GM18867 (cell line): ENCODE data around the gene TPM3.
A peak's percentile ranks its signal among the peaks of the same experiment; 100 is the strongest.
"Not testable (repeated sequence)": the region's sequence is repeated elsewhere in the genome, so short reads cannot be mapped to it uniquely, and the experiment has no call there.

Experiments used
- ATAC-seq: cut with Tn5 transposase; IDR thresholded peaks from one replicate; pipeline ENCODE4 v1.9.1; 2021; ENCODE audit warnings: mild to moderate bottlenecking, moderate library complexity; ENCODE audit not compliant: unreplicated experiment

The TPM3 gene

DNA sequence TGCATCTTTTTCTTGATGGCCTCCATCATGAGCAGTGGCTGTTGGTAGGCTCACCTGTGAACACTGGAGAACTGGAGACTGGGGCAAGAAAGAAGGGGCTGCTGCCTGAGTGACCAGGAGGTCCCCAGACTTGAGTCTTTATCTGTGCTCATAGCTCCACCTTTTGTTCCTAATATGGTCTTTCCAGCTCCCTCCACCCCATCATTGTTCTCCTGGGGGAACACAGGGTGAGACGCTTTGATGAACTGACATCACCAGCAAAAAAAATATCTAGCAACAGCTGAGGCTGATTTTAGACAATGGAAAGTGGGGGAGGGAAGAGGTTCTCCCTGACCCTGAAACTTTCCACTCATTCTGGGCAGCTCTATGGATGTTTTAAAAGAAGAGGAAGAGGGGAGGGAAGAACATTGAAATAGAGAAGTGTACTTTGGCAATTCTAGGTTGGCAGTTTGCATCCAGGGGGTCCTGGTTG is at the start of gene TPM3:
Gene TPM3 (minus strand): TSS at position 111 of the 472 bp plus-strand sequence. CDS start 82 bp downstream, at position 29.
- ATAC-seq: no peak

GRCh38 chr1:154240294-154240833 is 48.5 kb upstream of the TPM3 start:
- ATAC-seq: no peak

DNA sequence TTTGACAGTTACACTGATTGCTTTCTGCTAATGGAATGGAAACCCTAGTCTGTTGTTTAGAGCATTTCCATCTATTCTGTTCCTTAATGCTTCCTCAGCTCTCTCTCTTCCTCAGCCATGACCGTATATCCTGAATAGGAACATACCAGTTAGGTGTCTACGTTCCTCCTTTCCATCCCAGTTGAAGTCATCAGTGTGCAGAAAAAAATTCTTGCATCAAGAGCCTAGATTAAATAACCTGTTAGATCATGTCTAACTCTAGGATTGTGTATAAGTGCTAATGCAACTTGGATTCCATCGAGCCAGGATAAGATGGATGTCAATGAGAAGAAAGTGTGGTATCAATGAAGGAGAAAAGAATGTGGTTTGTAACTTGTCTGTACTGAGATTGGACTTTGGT is 47.6 kb upstream of the TPM3 start:
- ATAC-seq: no peak

DNA sequence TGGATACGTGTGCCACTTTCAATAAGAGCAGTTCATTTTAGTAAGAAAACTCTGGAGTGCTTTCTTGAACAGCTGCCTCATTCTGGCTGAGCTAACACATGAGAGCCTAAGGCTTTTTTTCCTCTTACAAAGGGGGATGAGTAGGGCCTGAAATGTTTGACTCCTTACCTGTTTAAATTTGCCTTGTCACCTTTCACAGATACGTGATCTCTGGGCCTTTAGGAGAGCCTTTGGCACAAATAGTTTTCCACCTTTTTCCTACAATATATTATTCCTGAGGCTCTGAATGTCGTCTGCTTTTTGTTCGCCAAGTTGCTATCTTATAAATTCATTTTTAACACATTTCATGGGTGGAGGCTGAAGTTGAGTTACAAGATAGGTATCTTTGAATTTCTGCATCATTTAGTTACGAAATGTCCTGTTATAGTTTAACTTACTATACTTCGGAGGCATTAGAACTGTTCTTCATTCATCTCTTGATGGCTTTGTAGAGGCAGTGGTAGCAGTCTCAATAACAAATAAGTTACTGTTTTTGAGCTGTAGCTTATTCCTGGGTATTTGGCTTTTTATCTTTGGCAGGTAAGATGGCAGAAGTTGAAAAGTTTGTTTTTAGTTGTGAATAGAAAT is 46.1 kb upstream of the TPM3 start:
- ATAC-seq: no peak

GRCh38 chr1:154237435-154237834 is 45.5 kb upstream of the TPM3 start:
- ATAC-seq: no peak

DNA sequence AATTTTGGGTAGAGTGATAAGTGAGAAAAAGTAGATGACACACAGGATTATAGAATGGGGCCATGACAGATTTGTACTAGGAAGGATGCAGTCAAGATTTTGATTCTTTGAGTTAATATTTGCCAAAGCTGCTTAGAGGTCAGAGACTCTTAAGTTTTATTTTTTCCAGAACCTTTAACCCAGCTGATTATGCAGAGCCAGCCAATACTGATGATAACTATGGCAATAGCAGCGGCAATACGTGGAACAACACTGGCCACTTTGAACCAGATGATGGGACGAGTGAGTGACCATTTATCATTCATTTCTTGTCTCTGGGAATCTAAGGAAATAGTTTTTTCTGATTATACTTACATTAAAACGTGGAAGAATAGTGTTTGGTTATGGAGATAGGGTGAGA is 45.0 kb upstream of the TPM3 start:
- ATAC-seq: no peak

DNA sequence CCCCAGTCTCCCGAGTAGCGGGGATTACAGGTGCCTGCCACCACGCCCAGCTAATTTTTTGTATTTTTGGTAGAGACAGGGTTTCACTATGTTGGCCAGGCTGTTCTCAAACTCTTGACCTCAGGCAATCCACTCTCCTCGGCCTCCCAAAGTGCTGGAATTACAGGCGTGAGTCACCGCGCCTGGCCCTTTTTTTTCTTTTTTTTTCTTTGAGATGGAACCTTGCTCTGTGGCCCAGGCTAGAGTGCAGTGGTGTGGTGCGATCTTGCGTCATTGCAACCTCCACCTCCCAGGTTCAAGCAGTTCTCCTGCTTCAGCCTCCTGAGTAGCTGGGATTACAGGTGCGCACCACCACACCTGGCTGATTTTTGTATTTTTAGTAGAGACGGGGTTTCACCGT is 41.2 kb upstream of the TPM3 start:
- ATAC-seq: not testable (repeated sequence)

GRCh38 chr1:154231112-154231511 is 39.2 kb upstream of the TPM3 start:
- ATAC-seq: not testable (repeated sequence)

DNA sequence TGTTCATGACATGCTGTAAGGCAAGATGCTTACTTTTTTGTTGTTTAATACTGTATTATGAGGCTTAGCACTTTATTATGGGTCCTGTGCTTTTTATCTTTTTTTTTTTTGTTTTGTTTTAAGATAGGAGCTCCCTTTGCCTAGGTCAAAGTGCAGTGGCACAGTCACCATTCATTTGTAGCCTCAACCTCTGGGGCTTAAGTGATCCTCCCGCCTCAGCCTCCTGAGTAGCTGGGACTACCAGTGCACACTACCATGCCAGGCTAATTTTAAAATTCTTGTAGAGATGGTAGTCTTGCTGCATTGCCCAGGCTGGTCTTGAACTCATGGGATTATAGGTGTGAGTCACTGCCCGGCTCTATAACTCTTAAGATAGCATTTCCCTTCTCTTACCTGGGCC is 33.5 kb upstream of the TPM3 start:
- no peak for ATAC-seq

DNA sequence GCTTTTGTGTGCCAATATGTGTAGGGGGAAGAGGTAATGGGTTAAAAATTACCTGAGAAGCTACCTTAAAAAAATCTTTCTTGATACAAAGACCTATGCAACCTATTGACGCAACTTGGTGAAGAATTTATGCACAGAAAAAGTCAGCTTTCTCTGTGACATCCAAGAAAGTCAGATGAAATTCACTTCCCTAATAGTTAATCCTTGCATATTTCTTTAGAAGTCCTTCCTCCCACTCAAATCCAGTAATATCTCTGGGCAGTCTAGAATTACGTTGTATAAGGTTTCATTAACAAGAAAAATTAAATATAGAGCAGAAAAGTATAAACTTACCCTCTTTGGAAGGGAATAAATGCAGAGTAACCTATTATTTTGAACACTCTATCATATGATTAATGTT is 31.7 kb upstream of the TPM3 start:
- ATAC-seq: no peak

DNA sequence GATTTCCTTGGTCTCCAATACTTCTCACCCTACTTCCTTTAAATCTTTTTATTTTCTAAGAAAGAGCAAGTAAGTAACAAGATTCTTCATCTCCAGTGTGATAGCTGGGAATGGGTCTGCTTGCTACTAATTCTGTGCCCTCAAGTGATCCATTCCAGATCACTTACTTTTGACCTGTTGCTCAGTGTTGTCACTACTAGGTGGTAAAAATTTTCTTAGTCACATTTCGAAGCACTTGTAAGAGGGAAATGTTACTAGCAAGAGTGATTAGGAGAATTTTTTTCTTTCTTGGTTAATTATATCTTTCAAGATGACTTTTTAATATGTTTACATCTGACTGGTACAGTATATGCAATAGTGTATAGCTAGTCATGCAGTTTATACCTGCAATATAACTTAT is 31.0 kb upstream of the TPM3 start:
- no peak for ATAC-seq

GRCh38 chr1:154222518-154222917 is 30.6 kb upstream of the TPM3 start:
- ATAC-seq: no peak

DNA sequence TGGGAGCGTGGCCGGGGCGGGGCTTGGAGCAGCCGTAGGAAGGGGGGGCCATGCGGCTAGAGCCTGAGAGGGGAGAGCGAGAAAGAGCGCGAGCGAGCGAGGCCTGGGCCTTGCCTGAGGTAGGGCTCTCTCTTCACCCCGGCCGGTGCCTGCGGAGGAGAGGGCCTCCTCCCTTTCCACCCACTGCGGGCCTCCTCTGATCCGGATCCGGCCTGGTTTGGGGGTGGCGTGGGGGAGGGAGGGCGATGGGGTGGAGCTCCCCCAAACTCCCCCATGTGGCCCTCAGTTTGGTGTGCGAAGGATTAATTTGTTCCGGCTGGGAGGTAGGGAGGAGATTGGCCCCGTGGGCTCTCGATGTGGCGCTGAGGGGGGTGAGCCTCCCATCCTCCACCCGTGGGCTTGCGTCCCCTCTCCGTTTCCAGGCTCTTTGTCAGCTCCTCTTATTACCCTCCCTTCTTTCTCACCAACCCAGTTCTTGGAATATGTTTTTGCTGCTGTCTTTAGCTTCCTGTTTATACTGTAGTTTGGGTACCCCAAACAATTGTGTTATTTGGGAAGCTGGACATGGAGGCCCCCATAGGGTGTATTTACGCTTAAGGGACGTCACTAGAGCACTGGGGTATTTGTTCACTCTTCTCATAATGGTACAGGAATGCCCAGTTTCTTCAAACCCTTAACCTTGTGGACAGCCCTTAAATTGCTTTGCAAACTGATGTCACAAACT is 29.5 kb upstream of the TPM3 start:
- ATAC-seq: peak; percentile 28

DNA sequence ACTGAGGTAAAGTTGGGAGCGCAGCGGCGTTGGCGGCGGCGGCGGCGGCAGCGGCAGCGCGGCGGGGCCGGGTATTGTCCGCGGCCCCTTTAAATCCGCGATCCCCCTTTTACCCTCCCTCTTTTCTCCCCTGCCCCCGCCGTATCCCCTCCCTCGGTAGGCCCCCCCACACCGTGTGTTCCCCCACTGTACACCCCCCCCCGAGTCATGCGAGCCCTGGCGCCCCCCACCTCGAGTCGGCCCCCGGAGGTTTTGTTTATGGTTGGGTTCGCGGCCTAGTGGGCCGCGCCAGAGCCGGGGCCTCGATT is 29.0 kb upstream of the TPM3 start:
- no peak for ATAC-seq

DNA sequence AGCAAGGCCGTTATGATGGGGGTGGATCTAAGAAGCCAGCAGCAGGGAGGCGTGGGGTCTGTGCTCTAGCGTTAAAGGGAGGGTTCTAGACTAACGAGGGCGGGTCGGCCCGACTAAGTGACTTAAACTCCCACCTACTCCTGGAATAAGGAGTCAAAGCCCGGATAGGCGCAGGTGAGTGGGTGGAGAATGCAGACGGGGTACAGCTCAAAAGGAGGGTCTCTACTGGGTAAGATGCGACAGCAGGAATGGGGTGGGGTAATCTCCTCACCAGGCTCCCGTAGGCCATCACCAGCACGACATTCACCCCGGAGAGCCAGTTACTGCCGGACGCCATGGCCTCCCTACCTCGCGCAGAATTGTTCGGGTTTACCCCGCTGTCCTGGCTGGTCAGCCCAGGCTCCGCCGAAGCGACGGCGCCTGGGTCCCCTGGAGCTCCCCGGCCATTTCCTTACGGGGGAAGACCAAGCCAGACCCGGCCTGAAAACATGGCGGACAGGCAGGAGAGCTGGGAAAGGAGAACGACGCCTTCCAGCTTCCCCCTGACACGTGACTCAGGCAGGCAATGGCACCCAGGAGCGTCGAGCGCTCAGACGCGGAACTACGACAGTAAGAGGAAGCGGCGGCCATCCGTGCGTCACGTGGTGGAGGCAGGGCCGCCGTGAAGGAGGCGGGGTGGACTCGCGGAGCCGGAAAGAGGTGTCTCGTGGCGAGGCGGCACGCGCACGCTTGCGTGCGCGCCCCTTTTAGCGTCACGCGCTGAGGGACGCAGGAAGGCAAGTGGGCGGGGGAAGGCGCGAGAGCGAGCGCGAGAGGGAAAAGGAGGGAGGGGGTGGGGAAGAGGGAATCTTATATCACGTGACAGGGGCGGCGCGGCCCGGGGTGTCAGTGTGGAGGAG is 28.4 kb upstream of the TPM3 start, which contains the start of gene UBAP2L:
Gene UBAP2L (plus strand): TSS at position 885 of the 899 bp plus-strand sequence. CDS start 4,169 bp downstream, outside the sequence.
- ATAC-seq: peak; percentile 87

GRCh38 chr1:154219541-154219940 is 27.6 kb upstream of the TPM3 start:
- ATAC-seq: no peak

- ATAC-seq: no peak
These were observed 26.6 kb upstream of the TPM3 start for GRCh38 chr1:154218545-154218944.

- ATAC-seq: no peak
These were observed 21.4 kb upstream of the TPM3 start for GRCh38 chr1:154213274-154213673.

- ATAC-seq: no peak
These were observed 20.2 kb upstream of the TPM3 start for GRCh38 chr1:154212083-154212482.

GRCh38 chr1:154208677-154209388 is 16.9 kb upstream of the TPM3 start:
- ATAC-seq: no peak

DNA sequence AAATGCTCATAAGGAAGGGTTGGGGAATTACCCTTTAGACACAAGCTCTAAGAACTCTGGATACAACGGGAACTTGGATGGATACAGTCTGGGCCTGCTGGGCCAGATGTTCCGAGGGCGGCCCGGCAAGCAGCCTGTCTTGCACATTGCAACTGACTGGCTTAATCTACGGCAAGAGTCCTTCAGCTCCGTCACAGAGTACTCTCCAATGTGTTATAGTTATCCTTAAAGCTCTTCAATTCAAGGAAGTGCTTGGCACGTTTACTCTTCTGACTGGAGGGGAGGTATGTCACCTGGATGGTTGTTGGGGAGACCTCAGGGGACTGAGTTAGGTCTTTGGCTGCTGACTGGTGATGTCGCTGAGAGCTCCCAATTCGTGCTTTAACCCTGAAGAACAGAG is 15.4 kb upstream of the TPM3 start:
- ATAC-seq: no peak
